LoVo (cell line): ENCODE measurements around the gene GRHL1.

ENCODE experiments used
- DNase-seq: peaks from one replicate; pipeline ENCODE4 v3.0.0-alpha.2; 2016; ENCODE audit warnings: low spot score

Gene GRHL1

GRCh38 chr2:9972621-9973479 is 21.4 kb downstream of the GRHL1 start:
- no peak for DNase-seq

- DNase-seq, result no peak
These were observed 22.2 kb downstream of the GRHL1 start for GRCh38 chr2:9973690-9974089.

- no peak for DNase-seq
These were observed 22.9 kb downstream of the GRHL1 start for GRCh38 chr2:9974343-9974742.

GRCh38 chr2:9975328-9975727 is 23.8 kb downstream of the GRHL1 start:
- DNase-seq, result no peak

GRCh38 chr2:9975805-9976447 is 24.4 kb downstream of the GRHL1 start:
- DNase-seq, result peak; percentile 73

- DNase-seq, result no peak
These were observed 28.5 kb downstream of the GRHL1 start for GRCh38 chr2:9979977-9980376.

- DNase-seq, result no peak
These were observed 29.0 kb downstream of the GRHL1 start for GRCh38 chr2:9980520-9980919.

GRCh38 chr2:9981655-9982054 is 30.2 kb downstream of the GRHL1 start:
- DNase-seq, result no peak

GRCh38 chr2:9982248-9982647 is 30.8 kb downstream of the GRHL1 start:
- no peak for DNase-seq

GRCh38 chr2:9982891-9983290 is 31.4 kb downstream of the GRHL1 start:
- DNase-seq, result no peak

- DNase-seq, result no peak
These were observed 32.1 kb downstream of the GRHL1 start for GRCh38 chr2:9983401-9984216.

- peak; percentile 12 for DNase-seq
These were observed 32.8 kb downstream of the GRHL1 start for GRCh38 chr2:9984217-9984739.

- no peak for DNase-seq
These were observed 33.5 kb downstream of the GRHL1 start for GRCh38 chr2:9984871-9985480.

- DNase-seq, result no peak
These were observed 34.2 kb downstream of the GRHL1 start for GRCh38 chr2:9985531-9986328.

- no peak for DNase-seq
These were observed 36.8 kb downstream of the GRHL1 start for GRCh38 chr2:9988320-9988719.

GRCh38 chr2:9990736-9991135 is 39.2 kb downstream of the GRHL1 start:
- DNase-seq, result no peak

- DNase-seq, result no peak
These were observed 39.7 kb downstream of the GRHL1 start for GRCh38 chr2:9991221-9991620.

GRCh38 chr2:9991829-9992273 is 40.4 kb downstream of the GRHL1 start:
- DNase-seq, result no peak

GRCh38 chr2:9992427-9993187 is 41.1 kb downstream of the GRHL1 start:
- no peak for DNase-seq

- no peak for DNase-seq
These were observed 42.1 kb downstream of the GRHL1 start for GRCh38 chr2:9993488-9994165.
